ENCODE results near the gene HIBADH.
"Not testable (repeated sequence)": the region's sequence is repeated elsewhere in the genome, so short reads cannot be mapped to it uniquely, and the experiment has no call there.

HIBADH gene

GRCh38 chr7:27603813-27604212 is 58.9 kb downstream of the HIBADH start:
- in situ Hi-C loops (cut with HindIII; ENCODE audit: low sequenced_read_pairs) = no loop called here

GRCh38 chr7:27602766-27603165 is 59.9 kb downstream of the HIBADH start:
- in situ Hi-C loops (cut with HindIII; ENCODE audit: low sequenced_read_pairs) = no loop called here

GRCh38 chr7:27601217-27601616 is 61.5 kb downstream of the HIBADH start:
- in situ Hi-C loops (cut with HindIII; ENCODE audit: low sequenced_read_pairs) = no loop called here

GRCh38 chr7:27600247-27600646 is 62.4 kb downstream of the HIBADH start:
- in situ Hi-C loops (cut with HindIII; ENCODE audit: low sequenced_read_pairs) = no loop called here

GRCh38 chr7:27595009-27595408 is 67.7 kb downstream of the HIBADH start:
- in situ Hi-C loops (cut with HindIII; ENCODE audit: low sequenced_read_pairs) = no loop called here

- in situ Hi-C loops (cut with HindIII; ENCODE audit: low sequenced_read_pairs) = no loop called here
Observed at GRCh38 chr7:27593226-27593625, 69.5 kb downstream of the HIBADH start.

- in situ Hi-C loops (cut with HindIII; ENCODE audit: low sequenced_read_pairs) = no loop called here
Observed at GRCh38 chr7:27590416-27590815, 72.3 kb downstream of the HIBADH start.

- in situ Hi-C loops (cut with HindIII; ENCODE audit: low sequenced_read_pairs) = no loop called here
Observed at GRCh38 chr7:27587429-27587828, 75.3 kb downstream of the HIBADH start.

GRCh38 chr7:27586825-27587224 is 75.9 kb downstream of the HIBADH start:
- in situ Hi-C loops (cut with HindIII; ENCODE audit: low sequenced_read_pairs) = no loop called here

- in situ Hi-C loops (cut with HindIII; ENCODE audit: low sequenced_read_pairs) = no loop called here
Observed at GRCh38 chr7:27585781-27586447, 76.8 kb downstream of the HIBADH start.

- in situ Hi-C loops (cut with HindIII; ENCODE audit: low sequenced_read_pairs) = no loop called here
Observed at GRCh38 chr7:27581906-27582305, 80.8 kb downstream of the HIBADH start.

- in situ Hi-C loops (cut with HindIII; ENCODE audit: low sequenced_read_pairs) = no loop called here
Observed at GRCh38 chr7:27581119-27581518, 81.6 kb downstream of the HIBADH start.

- in situ Hi-C loops (cut with HindIII; ENCODE audit: low sequenced_read_pairs) = no loop called here
Observed at GRCh38 chr7:27579565-27579964, 83.1 kb downstream of the HIBADH start.

GRCh38 chr7:27578169-27578568 is 84.5 kb downstream of the HIBADH start:
- in situ Hi-C loops (cut with HindIII; ENCODE audit: low sequenced_read_pairs) = not testable (repeated sequence)

GRCh38 chr7:27576360-27576944 is 86.2 kb downstream of the HIBADH start:
- in situ Hi-C loops (cut with HindIII; ENCODE audit: low sequenced_read_pairs) = no loop called here

- in situ Hi-C loops (cut with HindIII; ENCODE audit: low sequenced_read_pairs) = no loop called here
Observed at GRCh38 chr7:27575613-27576012, 87.1 kb downstream of the HIBADH start.

GRCh38 chr7:27569106-27569505 is 93.6 kb downstream of the HIBADH start:
- in situ Hi-C loops (cut with HindIII; ENCODE audit: low sequenced_read_pairs) = no loop called here

GRCh38 chr7:27567266-27567665 is 95.4 kb downstream of the HIBADH start:
- in situ Hi-C loops (cut with HindIII; ENCODE audit: low sequenced_read_pairs) = no loop called here

GRCh38 chr7:27564881-27565482 is 97.7 kb downstream of the HIBADH start:
- in situ Hi-C loops (cut with HindIII; ENCODE audit: low sequenced_read_pairs) = no loop called here

- in situ Hi-C loops (cut with HindIII; ENCODE audit: low sequenced_read_pairs) = no loop called here
Observed at GRCh38 chr7:27560706-27561235, 101.9 kb downstream of the HIBADH start.

GRCh38 chr7:27555670-27556069 is 107.0 kb downstream of the HIBADH start:
- in situ Hi-C loops (cut with HindIII; ENCODE audit: low sequenced_read_pairs) = no loop called here

GRCh38 chr7:27554826-27555225 is 107.9 kb downstream of the HIBADH start:
- in situ Hi-C loops (cut with HindIII; ENCODE audit: low sequenced_read_pairs) = no loop called here

Data from DLD1 (cell line).